HG02973 (cell line): ENCODE data around the gene SLC6A12.

Experiments used
- ATAC-seq: cut with Tn5 transposase; IDR thresholded peaks from one replicate; pipeline ENCODE4 v1.9.1; 2021; ENCODE audit warnings: moderate library complexity; ENCODE audit not compliant: unreplicated experiment

SLC6A12 gene

DNA sequence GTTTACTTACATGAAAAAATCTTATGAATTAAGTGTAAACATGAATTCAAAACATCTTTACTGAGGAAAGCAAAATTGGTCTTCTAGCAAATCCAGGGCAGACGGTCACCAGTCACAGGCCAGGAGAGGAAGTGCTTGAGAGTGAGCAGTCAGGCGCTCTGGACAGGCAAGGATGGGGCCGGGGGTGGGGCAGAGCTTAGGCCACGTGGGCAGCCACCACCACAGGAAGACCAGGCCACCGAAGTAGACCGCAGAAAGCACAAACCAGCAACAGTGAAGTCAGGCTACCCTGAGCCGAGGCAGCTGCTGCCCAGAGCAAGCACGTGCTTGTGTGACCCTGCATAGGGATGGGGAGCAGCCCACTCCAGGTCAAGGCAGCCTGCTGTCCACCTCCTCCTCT is 33.5 kb downstream of the SLC6A12 start:
- no peak for ATAC-seq

- no peak for ATAC-seq
Measured at GRCh38 chr12:179885-180284, 34.1 kb downstream of the SLC6A12 start.

DNA sequence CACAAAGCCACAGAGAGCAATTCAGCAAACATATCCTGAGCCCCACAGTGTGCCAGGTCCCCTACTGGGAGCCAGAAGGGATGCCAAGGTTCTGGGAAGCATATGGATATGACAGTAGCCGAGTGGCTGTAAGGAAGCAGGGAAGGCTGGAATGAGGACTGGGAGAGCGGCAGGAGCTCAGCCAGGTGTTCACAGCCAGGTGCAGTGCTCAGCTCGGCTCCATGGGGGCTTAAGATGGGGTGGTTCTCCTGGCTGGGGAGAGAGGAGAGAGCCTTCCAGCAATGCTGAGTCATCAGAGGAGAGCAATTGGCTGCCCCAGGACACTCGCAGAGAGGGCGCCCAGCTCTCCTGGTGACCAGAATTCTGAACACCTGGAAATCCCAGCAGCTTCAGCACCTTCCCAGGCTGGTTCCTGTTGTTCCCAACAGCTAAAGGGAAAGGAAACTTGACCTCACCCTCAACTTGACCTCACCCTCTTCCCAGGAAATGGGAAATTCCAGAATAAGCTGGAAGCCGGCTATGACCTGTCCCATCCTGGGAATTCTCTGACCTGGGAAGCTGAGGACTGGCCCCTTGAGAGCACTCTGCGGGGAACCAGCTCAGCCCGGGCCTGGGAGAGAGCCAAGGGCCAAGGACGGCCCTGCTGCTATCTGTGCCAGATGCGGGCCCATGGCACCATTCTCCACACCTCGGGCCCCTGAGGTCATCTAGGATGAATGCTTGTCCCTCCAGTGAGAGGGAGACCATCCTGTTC is 34.6 kb downstream of the SLC6A12 start:
- ATAC-seq, result no peak

GRCh38 chr12:178829-179109 is 35.2 kb downstream of the SLC6A12 start:
- no peak for ATAC-seq

- ATAC-seq, result no peak
Measured at GRCh38 chr12:177980-178828, 35.8 kb downstream of the SLC6A12 start.

DNA sequence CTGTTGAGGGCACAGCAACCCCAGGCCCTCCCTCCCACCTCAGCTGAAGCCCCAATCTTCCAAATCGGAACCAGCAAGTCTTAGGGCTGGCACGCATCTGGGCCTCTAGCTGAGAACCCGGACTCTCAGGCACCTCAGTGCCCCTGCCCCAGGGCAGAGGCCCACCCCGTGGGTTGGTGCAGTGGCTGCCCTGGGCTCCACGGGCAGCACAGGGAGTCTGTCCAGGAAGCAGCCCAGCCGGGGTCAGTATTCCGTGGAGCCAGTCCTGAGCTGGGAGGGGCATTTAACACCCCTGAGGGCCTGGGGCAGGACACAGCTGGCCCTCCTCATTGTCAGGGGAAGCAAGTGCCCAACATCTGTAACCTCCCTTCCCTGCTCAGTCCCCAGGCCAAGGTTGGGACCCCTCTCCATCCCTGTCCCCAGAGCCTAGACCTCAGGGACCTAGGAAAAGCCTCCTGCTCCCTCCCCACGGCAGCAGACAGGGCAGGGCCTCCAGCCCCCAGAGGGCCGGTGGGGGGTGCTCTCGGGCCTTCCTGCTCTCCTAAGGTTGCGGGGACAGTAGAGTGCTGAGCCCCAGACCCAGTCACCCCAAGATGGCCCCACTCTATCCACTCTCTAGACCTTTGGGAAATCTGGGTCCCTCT is 36.5 kb downstream of the SLC6A12 start:
- no peak for ATAC-seq

DNA sequence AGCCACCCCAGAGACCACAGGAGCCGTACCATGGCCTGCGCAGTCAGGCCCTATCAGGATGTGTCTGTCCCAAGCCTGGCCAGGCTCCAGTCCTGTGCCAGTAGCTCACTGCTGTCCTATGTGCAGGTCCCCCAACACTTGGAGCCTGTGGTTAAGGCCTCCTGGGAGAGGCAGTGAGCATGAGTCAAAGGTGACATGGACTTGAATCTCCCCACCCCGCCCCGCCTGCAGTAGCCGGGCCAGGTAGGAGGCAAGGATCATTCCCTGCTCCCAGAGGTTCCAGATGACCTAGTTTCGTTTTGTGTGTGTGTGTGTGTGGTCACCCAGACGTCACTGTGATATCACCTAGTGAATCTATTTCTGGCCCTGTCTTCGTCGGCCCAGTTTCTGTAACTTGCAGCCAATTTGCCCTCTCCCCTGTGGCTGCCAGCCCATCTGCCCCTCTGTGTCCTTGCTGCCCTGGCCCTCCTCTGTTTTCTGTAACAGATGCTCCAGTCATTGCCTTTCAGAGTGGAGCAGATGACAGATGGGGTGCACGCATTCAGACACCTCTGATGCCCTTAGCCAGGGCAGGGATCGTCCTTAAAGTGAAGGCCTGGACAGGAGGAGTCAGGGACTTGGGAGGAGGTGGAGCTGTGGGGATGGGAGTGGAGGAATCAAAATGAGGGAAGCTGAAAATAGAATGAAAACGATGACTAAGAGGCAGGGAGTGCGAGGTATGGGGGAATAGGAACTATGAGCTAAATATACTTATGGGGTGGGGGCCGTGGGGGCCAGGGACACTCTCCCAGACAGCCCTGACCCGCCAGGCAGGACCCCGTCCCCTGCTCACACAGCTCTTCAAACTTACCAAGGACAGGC is 37.4 kb downstream of the SLC6A12 start:
- no peak for ATAC-seq

DNA sequence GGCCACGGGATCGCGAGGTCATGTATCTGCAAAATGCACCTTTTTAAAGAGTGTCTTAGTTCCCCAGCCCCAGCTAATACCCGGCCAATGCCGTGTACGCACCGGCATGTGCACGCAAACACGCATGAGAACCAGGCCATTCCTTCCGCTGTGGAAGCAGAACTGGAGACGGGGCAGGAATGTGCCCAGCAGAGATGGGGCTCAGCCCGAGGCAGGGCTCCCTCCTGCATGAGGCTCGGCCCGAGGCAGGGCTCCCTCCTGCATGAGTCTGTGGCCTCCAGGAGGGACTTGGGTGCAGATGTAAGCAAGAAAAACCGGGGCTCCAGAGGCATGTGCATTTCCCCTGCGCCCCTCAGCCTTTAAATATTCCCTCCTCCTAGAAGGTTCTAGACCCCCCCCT is 38.2 kb downstream of the SLC6A12 start:
- ATAC-seq, result no peak

GRCh38 chr12:175250-175649 is 38.7 kb downstream of the SLC6A12 start:
- ATAC-seq, result no peak

DNA sequence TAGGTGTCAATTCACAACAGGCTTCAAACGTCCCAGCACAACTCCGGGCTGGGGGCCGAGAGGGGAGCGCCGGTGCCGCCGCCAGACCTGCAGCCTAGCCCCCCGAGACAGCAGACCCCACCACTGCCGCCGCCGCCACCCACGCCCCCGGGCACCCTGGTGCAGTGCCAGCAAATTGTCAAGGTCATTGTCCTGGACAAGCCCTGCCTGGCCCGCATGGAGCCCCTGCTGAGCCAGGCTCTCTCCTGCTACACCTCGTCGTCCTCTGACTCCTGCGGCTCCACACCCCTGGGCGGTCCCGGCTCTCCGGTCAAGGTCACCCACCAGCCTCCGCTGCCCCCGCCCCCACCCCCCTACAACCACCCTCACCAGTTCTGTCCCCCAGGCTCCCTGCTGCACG is 39.4 kb downstream of the SLC6A12 start:
- ATAC-seq, result no peak

- ATAC-seq, result no peak
Measured at GRCh38 chr12:174124-174523, 39.8 kb downstream of the SLC6A12 start.

- ATAC-seq, result no peak
Measured at GRCh38 chr12:172732-173161, 41.2 kb downstream of the SLC6A12 start.

DNA sequence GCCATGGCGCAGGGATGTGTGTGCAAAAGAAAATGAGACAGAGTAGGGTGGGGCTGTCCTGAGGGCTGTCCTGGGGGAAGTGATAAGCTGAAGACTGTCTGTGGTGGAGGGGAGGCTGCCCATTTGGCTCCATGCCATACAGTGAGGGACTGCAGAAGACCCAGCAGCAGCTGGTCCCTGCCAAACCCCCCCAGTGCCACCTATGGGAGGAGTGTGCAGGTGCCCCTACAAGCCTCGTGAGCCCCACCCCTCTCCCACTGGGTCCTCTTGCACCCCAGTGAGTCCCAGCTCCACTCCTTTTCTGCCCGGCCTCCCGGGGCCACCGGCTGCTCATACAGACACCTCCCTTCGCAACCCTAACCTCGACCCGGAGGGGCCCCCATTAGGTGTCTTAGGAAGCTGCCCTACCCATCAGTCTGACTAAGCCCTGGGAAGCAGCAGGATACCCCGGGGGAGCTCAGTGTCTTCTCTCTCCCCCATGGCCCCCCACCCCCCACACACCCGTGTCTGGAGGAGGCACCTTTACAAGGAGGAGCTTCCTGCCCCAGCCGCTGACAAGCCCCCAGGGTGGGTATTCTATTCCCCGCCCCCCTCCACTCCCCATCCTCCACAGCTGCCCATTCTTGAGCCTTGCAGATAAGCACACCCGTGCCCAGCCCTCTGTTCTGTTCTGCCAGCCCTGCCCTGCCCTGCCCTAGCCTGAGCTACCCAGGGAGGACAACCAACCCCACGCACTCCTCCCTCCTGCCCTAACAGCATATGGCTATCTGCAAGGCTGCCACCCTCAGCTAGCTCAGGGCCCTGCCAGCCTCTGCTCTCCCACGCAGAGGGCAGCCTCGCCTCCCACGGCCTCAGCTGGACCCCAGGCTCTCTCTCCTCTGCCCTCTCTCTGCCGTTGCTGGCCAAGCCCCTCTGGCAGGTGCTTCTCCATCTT is 41.9 kb downstream of the SLC6A12 start:
- no peak for ATAC-seq

GRCh38 chr12:171276-171675 is 42.7 kb downstream of the SLC6A12 start:
- no peak for ATAC-seq

DNA sequence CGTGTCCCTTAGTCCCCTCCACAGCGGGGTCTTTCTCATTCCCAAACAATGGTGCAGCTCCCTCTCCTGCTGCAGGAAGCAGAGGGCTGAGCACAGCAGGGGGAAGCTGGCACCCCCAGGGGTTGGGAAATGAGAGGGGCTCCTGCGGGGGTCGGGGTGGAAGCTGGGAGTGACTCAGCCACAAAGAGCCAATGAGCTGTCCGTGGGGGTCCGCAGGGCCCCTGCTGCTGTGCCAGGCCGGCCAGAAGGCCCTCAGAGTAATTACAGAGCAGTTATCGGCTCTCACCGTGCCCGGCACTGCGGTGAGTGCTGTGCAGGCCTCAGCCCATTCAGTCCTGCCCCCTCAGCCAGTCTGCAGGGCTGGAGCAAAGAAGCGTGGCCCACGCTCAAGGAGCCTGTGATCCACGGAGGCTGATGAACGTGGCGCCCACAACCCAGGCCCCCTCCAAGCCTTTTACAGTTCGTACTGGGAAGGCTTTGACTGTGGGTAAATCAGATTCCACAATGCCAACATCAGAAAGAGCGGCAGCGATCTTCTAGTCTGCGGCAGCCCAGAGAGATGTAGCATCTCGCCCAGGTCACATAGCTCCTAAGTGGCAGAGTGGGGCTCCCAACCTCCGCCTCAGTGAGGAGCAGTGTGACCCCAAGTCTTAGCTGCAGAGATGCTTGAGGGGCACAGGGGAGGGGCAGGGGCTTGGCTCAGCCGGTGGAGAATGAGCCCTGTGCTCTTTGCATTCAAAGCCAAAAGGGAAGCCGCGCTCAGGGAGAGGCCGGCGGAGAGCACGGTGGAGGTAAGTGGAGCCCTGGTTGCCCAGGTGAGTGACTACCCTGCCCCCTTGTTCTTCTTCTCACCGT is 43.4 kb downstream of the SLC6A12 start:
- no peak for ATAC-seq

- no peak for ATAC-seq
Measured at GRCh38 chr12:169528-170370, 44.2 kb downstream of the SLC6A12 start.

- no peak for ATAC-seq
Measured at GRCh38 chr12:168763-169525, 45.0 kb downstream of the SLC6A12 start.
